A549 (cell line): ENCODE results near the gene FRMD8.

Experiments
- POLR2A ChIP-seq: IDR thresholded peaks from 2 replicates; pipeline ENCODE4 v1.6.1; 2012; ENCODE audit warnings: mild to moderate bottlenecking, low read length
- ZFP36 ChIP-seq: fragments of 450-650 bp; IDR thresholded peaks from 2 replicates; pipeline ENCODE4 v1.6.1; 2014; ENCODE audit warnings: borderline replicate concordance; ENCODE audit not compliant: partially characterized antibody

DNA sequence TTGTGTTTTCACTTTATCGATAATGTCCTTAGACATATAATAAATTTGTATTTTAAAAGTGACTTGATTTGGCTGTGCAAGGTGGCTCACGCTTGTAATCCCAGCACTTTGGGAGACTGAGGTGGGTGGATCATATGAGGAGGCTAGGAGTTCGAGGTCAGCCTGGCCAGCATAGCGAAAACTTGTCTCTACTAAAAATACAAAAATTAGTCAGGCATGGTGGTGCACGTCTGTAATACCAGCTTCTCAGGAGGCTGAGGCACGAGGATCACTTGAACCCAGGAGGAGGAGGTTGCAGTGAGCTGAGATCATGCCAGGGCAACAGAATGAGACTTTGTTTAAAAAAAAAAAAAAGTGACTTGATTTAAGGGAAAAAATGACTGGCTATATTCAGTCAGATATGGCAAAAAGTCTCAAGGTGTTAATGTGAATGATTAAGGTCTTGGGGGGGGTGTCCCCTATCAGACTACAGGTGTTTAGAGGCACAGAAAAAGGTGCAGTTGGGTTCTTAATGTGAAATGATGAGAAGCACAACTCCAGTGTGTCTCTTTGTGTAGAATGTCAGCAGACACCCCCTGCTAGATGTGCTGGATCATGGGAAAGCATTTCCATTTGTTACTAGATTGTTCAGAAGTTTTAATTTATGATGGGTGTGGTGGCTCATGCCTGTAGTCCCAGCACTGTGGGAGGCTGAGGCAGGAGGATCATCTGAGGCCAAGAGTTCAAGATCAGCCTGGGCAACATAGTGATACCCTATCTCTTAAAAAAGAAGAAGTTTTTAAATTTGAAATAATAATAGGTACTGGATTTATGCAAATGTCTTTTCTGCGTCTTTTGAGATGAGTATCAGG, 53.1 kb downstream of the FRMD8 start:
- no peak for TF ChIP-seq ZFP36
- TF ChIP-seq POLR2A: no peak
